GM12878 (cell line): ENCODE data around the gene CYP4F11. TPM values are rescaled to one million over a fixed set of nuclear protein-coding genes. Genes with fewer than 3 reads are reported as not detected.

Experiments used
- ATAC-seq: fragments of 200-7000 bp; cut with Tn5 transposase; 3 replicates; pipeline ENCODE4 v1.9.1; 2020; ENCODE audit warnings: mild to moderate bottlenecking, moderate library complexity
- BruUV-seq: library from RNA; stranded (reverse); fragments of 400-500 nt; replicated peaks from 2 replicates; lab custom pipeline; 2021; lab: Mats Ljungman, UMichigan
- CTCF ChIA-PET: fragments of 300-600 bp; sonication (Branson Sonifier 250); formaldehyde crosslinking; extraction: SDS; loops from one replicate; lab custom pipeline; 2021; ENCODE audit warnings: inconsistent platforms; lab: Yijun Ruan, JAX
- POLR2A ChIA-PET: fragments of 350-600 bp; formaldehyde crosslinking; extraction: SDS; loops from one replicate; lab custom pipeline; 2021; ENCODE audit warnings: inconsistent platforms; lab: Charles Lee
- RAD21 ChIA-PET: fragments of 300-600 bp; sonication (Branson Sonifier 250); formaldehyde crosslinking; loops from one replicate; lab custom pipeline; 2023; ENCODE audit warnings: antibody characterized with exemption; ENCODE audit not compliant: unreplicated experiment; lab: Charles Lee
- SMC1A ChIA-PET: fragments of 300-600 bp; sonication (Branson Sonifier 250); formaldehyde crosslinking; loops from one replicate; lab custom pipeline; 2023; ENCODE audit not compliant: unreplicated experiment, uncharacterized antibody; lab: Charles Lee
- DNase-seq: peaks from one replicate; pipeline ENCODE4 v3.0.0-alpha.2; 2011; ENCODE audit warnings: low read depth, low spot score
- FAIRE-seq: peaks from 3 replicates; lab custom pipeline; 2011; peaks lifted over from hg19 to GRCh38; lab: Jason Lieb, UNC
- H2AFZ ChIP-seq: 2 replicates; pipeline ENCODE4 v1.6.0; 2011; ENCODE audit warnings: low read depth, low read length, control low read depth; ENCODE audit not compliant: control insufficient read depth
- H3K27ac ChIP-seq: 2 replicates; pipeline ENCODE4 v1.5.1; 2011; ENCODE audit warnings: control low read depth; ENCODE audit not compliant: control insufficient read depth, insufficient read depth
- H3K27me3 ChIP-seq, 2 experiments: replicated peaks in 1 of 2; 2 replicates each; pipeline versions ENCODE4 v1.6.0 to v1.6.1; 2011; ENCODE audit warnings: low read length in 1 of 2; ENCODE audit not compliant: control insufficient read depth in 2 of 2, insufficient read depth in 2 of 2
- H3K36me3 ChIP-seq, 2 experiments: 2 replicates each; pipeline ENCODE4 v1.5.1; 2011; ENCODE audit warnings: low read length in 1 of 2; ENCODE audit not compliant: control insufficient read depth in 2 of 2, insufficient read depth in 2 of 2
- H3K4me1 ChIP-seq: 2 replicates; pipeline ENCODE4 v1.6.1; 2011; ENCODE audit warnings: mild to moderate bottlenecking, low read length, moderate library complexity, mixed read lengths; ENCODE audit not compliant: control insufficient read depth, insufficient read depth
- H3K4me2 ChIP-seq: 2 replicates; pipeline ENCODE4 v1.6.0; 2011; ENCODE audit warnings: control low read depth; ENCODE audit not compliant: control insufficient read depth, insufficient read depth
- H3K4me3 ChIP-seq: fragments of 200-600 bp; sonication (generic); 2 replicates; pipeline ENCODE4 v1.5.1; 2016
- H3K79me2 ChIP-seq: 2 replicates; pipeline ENCODE4 v1.6.0; 2011; ENCODE audit warnings: low read length; ENCODE audit not compliant: control insufficient read depth, insufficient read depth
- H3K9ac ChIP-seq: 2 replicates; pipeline ENCODE4 v1.8.0; 2011; ENCODE audit warnings: low read length, control low read depth, mixed read lengths; ENCODE audit not compliant: control insufficient read depth, insufficient read depth
- H3K9me3 ChIP-seq: replicated peaks from 3 replicates; pipeline ENCODE4 v1.5.1; 2011; ENCODE audit warnings: mild to moderate bottlenecking, low read length; ENCODE audit not compliant: control insufficient read depth, insufficient read depth
- H4K20me1 ChIP-seq: 2 replicates; pipeline ENCODE4 v1.6.0; 2011; ENCODE audit not compliant: control insufficient read depth, insufficient read depth
- IKZF1 ChIP-seq: fragments of 450-650 bp; conservative IDR thresholded peaks from 2 replicates; pipeline ENCODE4 v1.6.1; 2017; ENCODE audit warnings: antibody characterized with exemption, mild to moderate bottlenecking
- IRF4 ChIP-seq: IDR thresholded peaks from 2 replicates; pipeline ENCODE4 v1.6.1; 2011; ENCODE audit warnings: low read depth, low read length
- MXI1 ChIP-seq: fragments of 150-350 bp; IDR thresholded peaks from 2 replicates; pipeline ENCODE4 v1.6.1; 2011; ENCODE audit warnings: low read depth, mild to moderate bottlenecking, inconsistent platforms, low read length, improper control_type of control experiment
- POLR2AphosphoS5 ChIP-seq: IDR thresholded peaks from 2 replicates; pipeline ENCODE4 v1.6.1; 2011; ENCODE audit warnings: mild to moderate bottlenecking, low read length, inconsistent platforms
- RB1 ChIP-seq: fragments of 450-650 bp; formaldehyde crosslinking; IDR thresholded peaks from 2 replicates; pipeline ENCODE4 v1.6.1; 2017; ENCODE audit warnings: mild to moderate bottlenecking, borderline replicate concordance
- RELA ChIP-seq: fragments of 450-650 bp; IDR thresholded peaks from 2 replicates; pipeline ENCODE4 v1.8.0; 2014; ENCODE audit warnings: borderline replicate concordance; ENCODE audit not compliant: partially characterized antibody
- TAF1 ChIP-seq: IDR thresholded peaks from 2 replicates; pipeline ENCODE4 v1.6.1; 2011; ENCODE audit warnings: mild to moderate bottlenecking, low read depth, low read length, borderline replicate concordance
- ZNF217 ChIP-seq: fragments of 450-650 bp; IDR thresholded peaks from 2 replicates; pipeline ENCODE4 v1.6.1; 2017; ENCODE audit warnings: antibody characterized with exemption, mild to moderate bottlenecking
- ZNF24 ChIP-seq: fragments of 450-650 bp; IDR thresholded peaks from 2 replicates; pipeline ENCODE4 v1.6.1; 2017; ENCODE audit warnings: antibody characterized with exemption, mild to moderate bottlenecking
- ZNF274 ChIP-seq: IDR thresholded peaks from one replicate; pipeline ENCODE4 v1.8.0; 2011; ENCODE audit not compliant: insufficient read length, insufficient read depth
- ZZZ3 ChIP-seq: IDR thresholded peaks from 2 replicates; pipeline ENCODE4 v1.6.1; 2011; ENCODE audit warnings: low read depth; ENCODE audit not compliant: control insufficient read depth, insufficient read length
- WGBS: methylation state at CpG from one replicate; pipeline ENCODE4 v1.1.6; 2016; ENCODE audit warnings: low lambda C conversion rate; ENCODE audit not compliant: insufficient replicate concordance, insufficient coverage; ENCODE audit errors: missing lambda C conversion rate; 5-methylcytosine and 5-hydroxymethylcytosine counted together
- in situ Hi-C: fragments of 300-500 bp; cut with MboI; formaldehyde crosslinking; loops from 9 replicates; pipeline ENCODE4 v1.14.3; 2018; ENCODE audit warnings: mixed read lengths
- intact Hi-C: fragments of 100-400 bp; cut with micrococcal nuclease; formaldehyde crosslinking; loops from one replicate; pipeline ENCODE4 v1.14.2; 2022; ENCODE audit not compliant: unreplicated experiment
- polyA plus RNA-seq, 11 experiments: library from polyadenylated mRNA; depleted of rRNA in 4 of 11; unstranded in 6 of 11; stranded (reverse) in 5 of 11; fragments of >200 nt; fragmentation: Nextera tagmentation in 4 of 11; fragmentation: Illumina TruSeq in 1 of 11; extraction: Ambion mirVana in 4 of 11; extraction: Trizol in 1 of 11; gene quantifications; 1 replicate in 1 of 11; 2 replicates in 10 of 11; pipeline versions ENCODE4 v1.2.1 to v1.2.3, GENCODE V29; 2011 to 2016; ENCODE audit warnings: inconsistent platforms in 2 of 11, missing spikeins in 2 of 11, low read depth in 1 of 11
- total RNA-seq, 4 experiments: library from RNA; depleted of rRNA in 3 of 4; stranded (reverse); fragments of >200 nt in 3 of 4; fragmentation: Illumina TruSeq in 1 of 4; extraction: Trizol in 1 of 4; gene quantifications; 2 replicates each; pipeline versions ENCODE4 v1.2.1 to v1.2.3, GENCODE V29; 2013 to 2021
- TF ChIP-seq, protein P1 (sequence below): fragments of 450-650 bp; IDR thresholded peaks from 2 replicates; pipeline ENCODE4 v1.6.1; 2017; ENCODE audit warnings: mild to moderate bottlenecking, low read depth, inconsistent platforms; ENCODE audit not compliant: poor library complexity, severe bottlenecking

CYP4F11 gene
- total and polyA plus RNA-seq, 10 of the 15 experiments (the other 5 are each of a cell fraction or from before 2014, with no cell fraction given) = not detected

DNA sequence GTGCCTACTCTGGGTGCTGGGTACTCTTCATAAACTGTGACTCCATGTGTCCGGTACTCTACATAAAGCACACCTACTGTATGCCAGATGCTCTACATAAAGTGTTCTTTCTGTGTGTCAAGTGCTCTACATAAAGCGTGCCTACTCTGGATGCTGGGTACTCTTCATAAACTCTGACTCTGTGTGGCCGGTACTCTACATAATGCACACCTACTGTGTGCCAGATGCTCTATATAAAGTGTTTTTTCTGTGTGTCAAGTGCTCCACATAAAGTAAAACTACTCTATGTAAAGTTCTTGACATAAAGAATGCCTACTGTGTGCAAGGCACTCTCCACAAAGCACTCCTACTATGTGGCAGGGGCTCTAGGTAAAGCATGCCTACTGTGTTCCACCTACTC lies 1.8 kb upstream of the CYP4F11 start:
- H3K4me3 ChIP-seq = no peak overlapping the region
- POLR2A ChIA-PET = no interaction called here
- CTCF ChIA-PET = no interaction called here
- no peaks in the 10 kb centered on the region; the same call in 2 of the 3 replicates for H3K9me3 ChIP-seq
- no peaks in the 10 kb centered on the region for H3K36me3 ChIP-seq
- H3K4me1 ChIP-seq = no peaks in the 10 kb centered on the region
- ATAC-seq = no peak
- no peak overlapping the region for H3K4me2 ChIP-seq
- SMC1A ChIA-PET = no interaction called here
- in situ Hi-C loops (no loop called here), intact Hi-C loops (no loop called here)
- no peak for DNase-seq
- 35% methylated on average over 3 of the region's 3 CpGs for WGBS
- no peaks in the 10 kb centered on the region; a peak in 1 of 4 replicates for H3K27me3 ChIP-seq
- BruUV-seq = no TSS peak
- FAIRE-seq = no peak
- no peaks in the 10 kb centered on the region for H3K79me2 ChIP-seq
- H2AFZ ChIP-seq = no peak overlapping the region
- no peak overlapping the region for H3K9ac ChIP-seq
- TF ChIP-seq TAF1 (no peak), ZZZ3 (no peak), RB1 (no peak), IKZF1 (no peak), MXI1 (no peak), ZNF274 (no peak), IRF4 (no peak), ZNF217 (no peak), RELA (no peak), ZNF24 (no peak), POLR2AphosphoS5 (no peak)
- TF ChIP-seq, protein P1, sequence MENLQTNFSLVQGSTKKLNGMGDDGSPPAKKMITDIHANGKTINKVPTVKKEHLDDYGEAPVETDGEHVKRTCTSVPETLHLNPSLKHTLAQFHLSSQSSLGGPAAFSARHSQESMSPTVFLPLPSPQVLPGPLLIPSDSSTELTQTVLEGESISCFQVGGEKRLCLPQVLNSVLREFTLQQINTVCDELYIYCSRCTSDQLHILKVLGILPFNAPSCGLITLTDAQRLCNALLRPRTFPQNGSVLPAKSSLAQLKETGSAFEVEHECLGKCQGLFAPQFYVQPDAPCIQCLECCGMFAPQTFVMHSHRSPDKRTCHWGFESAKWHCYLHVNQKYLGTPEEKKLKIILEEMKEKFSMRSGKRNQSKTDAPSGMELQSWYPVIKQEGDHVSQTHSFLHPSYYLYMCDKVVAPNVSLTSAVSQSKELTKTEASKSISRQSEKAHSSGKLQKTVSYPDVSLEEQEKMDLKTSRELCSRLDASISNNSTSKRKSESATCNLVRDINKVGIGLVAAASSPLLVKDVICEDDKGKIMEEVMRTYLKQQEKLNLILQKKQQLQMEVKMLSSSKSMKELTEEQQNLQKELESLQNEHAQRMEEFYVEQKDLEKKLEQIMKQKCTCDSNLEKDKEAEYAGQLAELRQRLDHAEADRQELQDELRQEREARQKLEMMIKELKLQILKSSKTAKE = no peak
- RAD21 ChIA-PET = no interaction called here
- no peak overlapping the region for H3K27ac ChIP-seq
- H4K20me1 ChIP-seq = no peaks in the 10 kb centered on the region
